ENCODE results near the gene RBM39. TPM values are rescaled to one million over a fixed set of nuclear protein-coding genes. Genes with fewer than 3 reads are reported as not detected.

The RBM39 gene
- total and polyA plus RNA-seq, 3 experiments from 2014 or later = 157 to 352 (median 349) TPM

DNA sequence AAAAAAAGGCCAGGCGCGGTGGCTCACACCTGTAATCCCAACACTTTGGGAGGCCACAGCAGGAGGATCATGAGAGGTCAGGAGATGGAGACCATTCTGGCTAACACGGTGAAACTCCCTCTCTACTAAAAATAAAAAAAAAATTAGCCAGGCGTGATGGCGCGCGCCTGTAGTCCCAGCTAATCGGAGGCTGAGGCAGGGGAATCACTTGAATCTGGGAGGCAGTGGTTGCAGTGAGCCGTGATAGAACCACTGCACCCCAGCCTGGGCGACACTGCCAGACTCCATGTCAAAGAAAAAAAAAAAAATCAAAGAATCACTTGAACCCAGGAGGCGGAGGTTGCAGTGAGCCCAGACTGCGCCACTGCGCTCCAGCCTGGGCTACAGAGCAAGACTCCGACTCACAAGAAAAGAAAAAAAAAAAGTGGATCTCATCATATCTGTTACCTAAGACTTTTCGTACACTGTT lies 4.2 kb downstream of the RBM39 start:
- H3K4me1 Mint-ChIP-seq = peaks cover 61 to 81% (median 74%) of the 10 kb centered on the region in 3 donors
- ChIA-PET CTCF (interaction anchor here (0.7 kb wide), 1 partner anchor 137 kb away, joined by 3 read pairs; no protein-coding TSS in a partner anchor), POLR2A (interaction anchor here (0.6 to 0.7 kb wide), 2 partner anchors 118 to 1627 kb away, joined by 4 read pairs; no protein-coding TSS in a partner anchor)
- peaks cover 72% of the 10 kb centered on the region for H3K4me1 ChIP-seq (ENCODE audit: insufficient read depth, low read length)
- DNase-seq = no peak
- peaks cover 0 to 2% (median 0%) of the 10 kb centered on the region in 5 donors for H3K9me3 Mint-ChIP-seq
- no peaks in the 10 kb centered on the region for H3K27me3 ChIP-seq (ENCODE audit: insufficient read depth, low read length, poor library complexity, severe bottlenecking)
- peaks cover 0 to 7% of the 10 kb centered on the region in 2 donors for H3K27me3 Mint-ChIP-seq
- peak overlapping the region; percentile 36 to 86 (median 82) for H3K27ac Mint-ChIP-seq
- H3K4me3 ChIP-seq (ENCODE audit: low read length) = no peak overlapping the region
- peaks cover 52% of the 10 kb centered on the region for H3K36me3 ChIP-seq (ENCODE audit: insufficient read depth, low read length)
- peak overlapping the region; percentile 49 to 81 (median 74) for H3K4me3 Mint-ChIP-seq
- peaks cover 28 to 87% (median 32%) of the 10 kb centered on the region in 3 donors for H3K36me3 Mint-ChIP-seq
- no peak overlapping the region for H3K27ac ChIP-seq (ENCODE audit: low read depth, low read length)
- H3K9me3 ChIP-seq (ENCODE audit: low read length) = no peaks in the 10 kb centered on the region

GRCh38 chr20:35735826-35736470 lies 6.1 kb downstream of the RBM39 start:
- H3K4me3 ChIP-seq (ENCODE audit: low read length) = no peak overlapping the region

DNA sequence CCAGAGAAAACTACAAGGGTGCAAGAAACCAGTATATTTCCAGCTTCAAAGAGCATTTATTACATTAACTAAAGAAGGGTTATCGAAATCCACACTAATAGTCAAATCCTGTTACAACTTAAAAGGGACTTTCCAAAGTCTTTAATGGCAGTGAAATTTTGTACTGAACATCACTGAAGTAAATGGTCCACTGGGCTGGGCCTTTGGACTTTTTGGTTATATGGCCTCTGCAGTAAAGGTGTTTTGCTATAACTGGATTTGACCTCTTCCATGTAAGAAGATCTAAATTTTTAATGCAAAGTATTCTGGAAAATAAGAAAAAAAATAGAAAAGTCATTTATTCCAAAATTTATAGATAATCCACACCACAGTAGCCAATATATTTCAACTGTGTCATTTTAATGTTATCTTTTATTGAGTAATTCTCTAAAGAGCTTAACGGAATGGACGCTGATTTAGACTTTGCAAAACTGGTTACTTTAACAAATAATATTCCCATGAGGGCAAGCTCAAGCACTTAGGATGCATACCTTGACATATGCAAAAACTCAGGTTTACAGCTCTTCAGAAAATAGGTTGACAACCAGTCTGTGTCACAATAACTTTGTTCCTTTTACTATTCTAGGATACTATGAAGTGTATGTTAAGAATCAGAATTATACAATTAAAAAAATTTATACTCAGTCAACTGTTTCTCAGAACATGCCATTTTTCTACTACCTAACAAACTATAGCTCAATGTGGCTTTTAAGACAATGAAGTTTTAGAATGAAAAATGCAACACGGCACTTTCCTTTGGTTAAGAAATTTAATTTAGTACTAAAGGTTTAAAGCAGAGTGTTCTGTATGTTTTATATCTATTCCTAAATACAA lies 7.0 kb downstream of the RBM39 start:
- Mint-ChIP-seq H3K9me3 (no peaks in the 10 kb centered on the region), H3K36me3 (peaks cover 27 to 88% (median 33%) of the 10 kb centered on the region in 3 donors), H3K27me3 (peaks cover 0 to 3% of the 10 kb centered on the region in 2 donors), H3K4me3 (peak overlapping the region; percentile 35 to 74 (median 71)), H3K27ac (peak overlapping the region in 6 of 8 donors; percentile 11 to 91 (median 70)), H3K4me1 (peaks cover 76 to 92% (median 87%) of the 10 kb centered on the region in 3 donors)
- ChIA-PET CTCF (interaction anchor here (0.9 to 1.4 kb wide), 3 partner anchors 14 to 134 kb away, joined by 3 read pairs; no protein-coding TSS in a partner anchor), POLR2A (interaction anchor here (0.7 to 1.7 kb wide), 3 partner anchors 9 to 114 kb away, joined by 3 to 10 read pairs (median 5); no protein-coding TSS in a partner anchor)
- Histone ChIP-seq H3K36me3 (ENCODE audit: insufficient read depth, low read length) (peaks cover 72% of the 10 kb centered on the region), H3K4me1 (ENCODE audit: insufficient read depth, low read length) (peaks cover 93% of the 10 kb centered on the region), H3K9me3 (ENCODE audit: low read length) (no peaks in the 10 kb centered on the region), H3K27ac (ENCODE audit: low read depth, low read length) (no peak overlapping the region), H3K4me3 (ENCODE audit: low read length) (no peak overlapping the region), H3K27me3 (ENCODE audit: insufficient read depth, low read length, poor library complexity, severe bottlenecking) (no peaks in the 10 kb centered on the region)
- no peak for DNase-seq

More at GRCh38 chr20:35735826-35736470, 6.1 kb downstream of the RBM39 start:
- peaks cover 34 to 87% (median 35%) of the 10 kb centered on the region in 3 donors for H3K36me3 Mint-ChIP-seq
- CTCF ChIA-PET = interaction anchor here (0.9 to 1.4 kb wide), 3 partner anchors 15 to 135 kb away, joined by 3 read pairs; no protein-coding TSS in a partner anchor
- Histone ChIP-seq H3K27me3 (ENCODE audit: insufficient read depth, low read length, poor library complexity, severe bottlenecking) (no peaks in the 10 kb centered on the region), H3K9me3 (ENCODE audit: low read length) (no peaks in the 10 kb centered on the region), H3K27ac (ENCODE audit: low read depth, low read length) (no peak overlapping the region), H3K4me1 (ENCODE audit: insufficient read depth, low read length) (peaks cover 90% of the 10 kb centered on the region), H3K36me3 (ENCODE audit: insufficient read depth, low read length) (peaks cover 70% of the 10 kb centered on the region)
- peaks cover 0 to 3% of the 10 kb centered on the region in 2 donors for H3K27me3 Mint-ChIP-seq
- no peaks in the 10 kb centered on the region for H3K9me3 Mint-ChIP-seq
- peaks cover 73 to 90% (median 85%) of the 10 kb centered on the region in 3 donors for H3K4me1 Mint-ChIP-seq
- POLR2A ChIA-PET = interaction anchor here (1.7 kb wide), 1 partner anchor 11 kb away, joined by 10 read pairs; no protein-coding TSS in a partner anchor
- peak overlapping the region; percentile 34 to 91 (median 59) for H3K27ac Mint-ChIP-seq
- no peak for DNase-seq
- H3K4me3 Mint-ChIP-seq = peak overlapping the region; percentile 63 to 74 (median 72)

DNA sequence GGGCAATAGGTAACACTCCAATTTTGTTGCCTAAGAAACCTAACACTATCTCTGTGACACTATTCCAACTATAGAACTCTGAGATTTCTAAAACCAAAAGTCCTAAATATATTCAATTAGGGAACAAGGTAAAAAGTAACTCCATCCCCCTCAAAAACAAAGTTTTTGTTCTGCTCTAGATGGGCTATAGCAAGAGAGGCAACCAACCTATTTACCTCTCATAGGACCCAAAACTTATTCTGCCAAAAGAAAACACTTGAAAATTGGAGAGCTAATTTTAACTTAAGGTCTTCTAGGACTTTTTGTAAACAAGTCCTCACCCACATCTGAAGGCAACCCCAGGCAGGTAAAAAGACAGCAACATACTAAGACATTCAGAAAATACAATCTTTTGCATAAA lies 7.7 kb downstream of the RBM39 start:
- Mint-ChIP-seq H3K27ac (peak overlapping the region in 7 of 8 donors; percentile 11 to 87 (median 49)), H3K4me3 (peak overlapping the region; percentile 9 to 71 (median 38)), H3K36me3 (peaks cover 20 to 87% (median 30%) of the 10 kb centered on the region in 3 donors), H3K9me3 (no peaks in the 10 kb centered on the region), H3K4me1 (peaks cover 75 to 92% (median 87%) of the 10 kb centered on the region in 3 donors), H3K27me3 (peaks cover 0 to 3% of the 10 kb centered on the region in 2 donors)
- Histone ChIP-seq H3K36me3 (ENCODE audit: insufficient read depth, low read length) (peaks cover 78% of the 10 kb centered on the region), H3K9me3 (ENCODE audit: low read length) (no peaks in the 10 kb centered on the region), H3K4me1 (ENCODE audit: insufficient read depth, low read length) (peaks cover 88% of the 10 kb centered on the region), H3K4me3 (ENCODE audit: low read length) (no peak overlapping the region), H3K27me3 (ENCODE audit: insufficient read depth, low read length, poor library complexity, severe bottlenecking) (no peaks in the 10 kb centered on the region), H3K27ac (ENCODE audit: low read depth, low read length) (no peak overlapping the region)
- ChIA-PET POLR2A (interaction anchor here (1.6 kb wide), 1 partner anchor 9 kb away, joined by 5 read pairs; no protein-coding TSS in a partner anchor), CTCF (interaction anchor here (1.1 kb wide), 1 partner anchor 13 kb away, joined by 3 read pairs; no protein-coding TSS in a partner anchor)
- DNase-seq = no peak

DNA sequence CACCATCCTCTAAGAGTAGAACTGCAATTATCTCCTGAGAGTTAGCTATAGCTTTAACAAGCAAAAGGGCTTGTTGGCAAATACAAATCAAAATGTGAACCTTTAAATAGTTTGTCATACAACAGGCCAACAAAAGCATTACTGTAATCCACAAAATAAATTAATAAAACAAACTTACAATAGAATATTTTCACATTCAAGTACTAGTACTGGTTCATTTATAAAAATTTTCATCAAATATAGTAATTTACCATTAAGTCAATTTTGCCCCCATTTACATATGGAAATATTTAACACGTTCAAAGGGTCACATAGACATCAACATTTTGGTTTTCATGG lies 9.4 kb downstream of the RBM39 start:
- peaks cover 72% of the 10 kb centered on the region for H3K4me1 ChIP-seq (ENCODE audit: insufficient read depth, low read length)
- Mint-ChIP-seq H3K4me3 (peak overlapping the region in 5 of 7 donors; percentile 34 to 61 (median 54)), H3K4me1 (peaks cover 64 to 79% (median 75%) of the 10 kb centered on the region in 3 donors), H3K27ac (peak overlapping the region in 3 of 8 donors; percentile 38 to 82 (median 49)), H3K27me3 (peaks cover 0 to 3% of the 10 kb centered on the region in 2 donors), H3K9me3 (no peaks in the 10 kb centered on the region), H3K36me3 (peaks cover 10 to 86% (median 22%) of the 10 kb centered on the region in 3 donors)
- H3K27me3 ChIP-seq (ENCODE audit: insufficient read depth, low read length, poor library complexity, severe bottlenecking) = no peaks in the 10 kb centered on the region
- H3K9me3 ChIP-seq (ENCODE audit: low read length) = no peaks in the 10 kb centered on the region
- DNase-seq = no peak
- POLR2A ChIA-PET = no interaction called here
- no peak overlapping the region for H3K27ac ChIP-seq (ENCODE audit: low read depth, low read length)
- CTCF ChIA-PET = no interaction called here
- peaks cover 81% of the 10 kb centered on the region for H3K36me3 ChIP-seq (ENCODE audit: insufficient read depth, low read length)
- no peak overlapping the region for H3K4me3 ChIP-seq (ENCODE audit: low read length)

GRCh38 chr20:35731862-35732643 lies 10.0 kb downstream of the RBM39 start:
- peaks cover 64 to 77% (median 75%) of the 10 kb centered on the region in 3 donors for H3K4me1 Mint-ChIP-seq
- no peaks in the 10 kb centered on the region for H3K9me3 Mint-ChIP-seq
- Histone ChIP-seq H3K9me3 (ENCODE audit: low read length) (no peaks in the 10 kb centered on the region), H3K36me3 (ENCODE audit: insufficient read depth, low read length) (peaks cover 86% of the 10 kb centered on the region), H3K4me3 (ENCODE audit: low read length) (no peak overlapping the region), H3K27ac (ENCODE audit: low read depth, low read length) (no peak overlapping the region), H3K27me3 (ENCODE audit: insufficient read depth, low read length, poor library complexity, severe bottlenecking) (no peaks in the 10 kb centered on the region), H3K4me1 (ENCODE audit: insufficient read depth, low read length) (peaks cover 70% of the 10 kb centered on the region)
- peak overlapping the region in 6 of 8 donors; percentile 12 to 96 (median 58) for H3K27ac Mint-ChIP-seq
- H3K27me3 Mint-ChIP-seq = peaks cover 0 to 3% of the 10 kb centered on the region in 2 donors
- ChIA-PET POLR2A (no interaction called here), CTCF (no interaction called here)
- peak overlapping the region; percentile 12 to 75 (median 34) for H3K4me3 Mint-ChIP-seq
- DNase-seq = no peak
- peaks cover 10 to 86% (median 22%) of the 10 kb centered on the region in 3 donors for H3K36me3 Mint-ChIP-seq

DNA sequence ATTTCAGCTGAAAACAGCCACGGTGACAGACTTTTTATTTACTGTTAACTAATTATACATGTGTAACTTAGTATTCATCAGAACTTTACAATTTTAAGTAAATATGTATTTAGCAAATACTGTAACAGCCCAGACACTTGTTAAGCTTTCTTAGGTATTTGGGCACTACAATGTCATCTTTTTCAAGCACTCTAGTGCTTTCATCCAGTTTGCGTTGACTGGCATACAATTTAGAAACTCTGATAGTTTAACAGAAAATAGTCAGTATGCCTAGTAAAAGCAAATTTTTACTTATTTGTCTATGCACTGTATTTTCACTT lies 10.6 kb downstream of the RBM39 start:
- Histone ChIP-seq H3K27me3 (ENCODE audit: insufficient read depth, low read length, poor library complexity, severe bottlenecking) (no peaks in the 10 kb centered on the region), H3K9me3 (ENCODE audit: low read length) (no peaks in the 10 kb centered on the region), H3K27ac (ENCODE audit: low read depth, low read length) (no peak overlapping the region), H3K4me3 (ENCODE audit: low read length) (no peak overlapping the region), H3K36me3 (ENCODE audit: insufficient read depth, low read length) (peaks cover 90% of the 10 kb centered on the region), H3K4me1 (ENCODE audit: insufficient read depth, low read length) (peaks cover 65% of the 10 kb centered on the region)
- Mint-ChIP-seq H3K27ac (peak overlapping the region in 3 of 8 donors; percentile 49 to 96 (median 68)), H3K36me3 (peaks cover 10 to 91% (median 22%) of the 10 kb centered on the region in 3 donors), H3K9me3 (no peaks in the 10 kb centered on the region), H3K4me3 (peak overlapping the region in 3 of 7 donors; percentile 39 to 75 (median 51)), H3K27me3 (peaks cover 0 to 3% of the 10 kb centered on the region in 2 donors), H3K4me1 (peaks cover 64 to 80% (median 78%) of the 10 kb centered on the region in 3 donors)
- ChIA-PET CTCF (interaction anchor here (1.1 kb wide), 1 partner anchor 8 kb away, joined by 4 read pairs; no protein-coding TSS in a partner anchor), POLR2A (interaction anchor here (0.6 to 2.2 kb wide), 3 partner anchors 9 to 24 kb away, joined by 3 to 7 read pairs (median 3); partner anchors contain the start of gene RBM39)
- DNase-seq = no peak
